ENCODE results near the gene PRDM1. TPM values are rescaled to one million over a fixed set of nuclear protein-coding genes. Genes with fewer than 3 reads are reported as not detected.
"Not testable (repeated sequence)": the region's sequence is repeated elsewhere in the genome, so short reads cannot be mapped to it uniquely, and the experiment has no call there.

Gene PRDM1
- total RNA-seq, 1 donor from 2014 or later = not detected

DNA sequence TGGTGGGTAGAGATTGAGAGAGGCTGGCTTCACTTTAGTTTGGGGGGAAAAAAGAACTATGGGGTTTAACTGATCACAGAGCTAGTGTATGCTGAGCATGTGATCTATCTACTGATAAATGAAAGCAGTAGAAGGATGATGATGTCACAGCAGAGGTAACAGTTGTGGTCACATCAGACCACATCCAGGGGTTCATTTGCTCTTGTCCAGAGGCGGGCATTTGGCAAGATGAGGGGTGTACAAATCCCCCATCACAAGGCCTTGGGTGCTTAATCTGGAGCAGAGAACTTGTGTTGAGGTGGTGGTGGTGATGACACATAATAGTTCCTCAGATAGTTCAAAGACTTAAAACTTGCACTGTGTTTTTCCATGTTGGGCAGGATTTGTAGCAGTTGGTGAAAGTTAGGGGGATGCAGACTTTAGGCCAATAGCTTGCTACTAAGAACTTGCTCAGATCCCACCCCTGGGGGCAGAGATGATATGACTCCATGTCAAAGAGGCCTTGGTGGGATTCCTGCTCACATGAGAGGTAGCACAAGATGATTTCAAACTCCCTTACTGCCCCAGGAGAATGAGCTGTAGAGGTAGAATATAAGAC, 63.4 kb downstream of the PRDM1 start:
- TF ChIP-seq, protein P1, sequence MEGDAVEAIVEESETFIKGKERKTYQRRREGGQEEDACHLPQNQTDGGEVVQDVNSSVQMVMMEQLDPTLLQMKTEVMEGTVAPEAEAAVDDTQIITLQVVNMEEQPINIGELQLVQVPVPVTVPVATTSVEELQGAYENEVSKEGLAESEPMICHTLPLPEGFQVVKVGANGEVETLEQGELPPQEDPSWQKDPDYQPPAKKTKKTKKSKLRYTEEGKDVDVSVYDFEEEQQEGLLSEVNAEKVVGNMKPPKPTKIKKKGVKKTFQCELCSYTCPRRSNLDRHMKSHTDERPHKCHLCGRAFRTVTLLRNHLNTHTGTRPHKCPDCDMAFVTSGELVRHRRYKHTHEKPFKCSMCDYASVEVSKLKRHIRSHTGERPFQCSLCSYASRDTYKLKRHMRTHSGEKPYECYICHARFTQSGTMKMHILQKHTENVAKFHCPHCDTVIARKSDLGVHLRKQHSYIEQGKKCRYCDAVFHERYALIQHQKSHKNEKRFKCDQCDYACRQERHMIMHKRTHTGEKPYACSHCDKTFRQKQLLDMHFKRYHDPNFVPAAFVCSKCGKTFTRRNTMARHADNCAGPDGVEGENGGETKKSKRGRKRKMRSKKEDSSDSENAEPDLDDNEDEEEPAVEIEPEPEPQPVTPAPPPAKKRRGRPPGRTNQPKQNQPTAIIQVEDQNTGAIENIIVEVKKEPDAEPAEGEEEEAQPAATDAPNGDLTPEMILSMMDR (IDR thresholded peaks at IDR 0.05) = no peak
- no peaks in the 10 kb centered on the region for H3K36me3 Mint-ChIP-seq (ENCODE audit: unreplicated experiment)
- no peak overlapping the region for H3K4me3 Mint-ChIP-seq (ENCODE audit: unreplicated experiment)
- no peaks in the 10 kb centered on the region for H3K9me3 Mint-ChIP-seq (ENCODE audit: unreplicated experiment)
- peaks cover 1% of the 10 kb centered on the region for H3K4me1 Mint-ChIP-seq (ENCODE audit: unreplicated experiment)
- no peak for DNase-seq (ENCODE audit: extremely low spot score, unreplicated experiment)
- peaks cover 6% of the 10 kb centered on the region for H3K27me3 Mint-ChIP-seq (ENCODE audit: unreplicated experiment)
- no peak overlapping the region for H3K27ac Mint-ChIP-seq (ENCODE audit: unreplicated experiment)

GRCh38 chr6:106152476-106152875, 66.3 kb downstream of the PRDM1 start:
- H3K4me1 Mint-ChIP-seq (ENCODE audit: unreplicated experiment); H3K27me3 Mint-ChIP-seq (ENCODE audit: unreplicated experiment); DNase-seq (ENCODE audit: extremely low spot score, unreplicated experiment); H3K4me3 Mint-ChIP-seq (ENCODE audit: unreplicated experiment); H3K36me3 Mint-ChIP-seq (ENCODE audit: unreplicated experiment); H3K27ac Mint-ChIP-seq (ENCODE audit: unreplicated experiment); H3K9me3 Mint-ChIP-seq (ENCODE audit: unreplicated experiment): not testable (repeated sequence)

DNA sequence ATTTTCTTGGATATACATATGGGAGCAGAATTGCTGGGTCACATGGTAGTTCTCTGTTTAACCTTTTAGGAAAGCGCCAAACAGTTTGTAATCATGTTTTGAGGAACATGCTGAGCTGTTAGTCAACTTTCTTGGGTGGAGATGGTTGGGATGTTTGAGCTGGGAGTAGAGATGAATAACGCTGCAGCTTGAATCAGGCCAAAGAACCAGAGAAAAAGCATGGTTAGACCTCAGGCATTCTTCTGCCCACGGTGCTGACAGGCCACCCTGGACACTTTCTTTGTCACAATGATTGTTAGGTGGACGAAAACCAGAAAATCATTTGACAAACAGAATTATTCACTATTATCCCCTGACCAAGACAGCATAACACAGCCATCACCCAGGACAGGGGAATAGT, 66.8 kb downstream of the PRDM1 start:
- H3K27me3 Mint-ChIP-seq (ENCODE audit: unreplicated experiment) = no peaks in the 10 kb centered on the region
- H3K27ac Mint-ChIP-seq (ENCODE audit: unreplicated experiment) = no peak overlapping the region
- no peak overlapping the region for H3K4me3 Mint-ChIP-seq (ENCODE audit: unreplicated experiment)
- no peaks in the 10 kb centered on the region for H3K9me3 Mint-ChIP-seq (ENCODE audit: unreplicated experiment)
- H3K36me3 Mint-ChIP-seq (ENCODE audit: unreplicated experiment) = no peaks in the 10 kb centered on the region
- no peaks in the 10 kb centered on the region for H3K4me1 Mint-ChIP-seq (ENCODE audit: unreplicated experiment)
- TF ChIP-seq, protein P1 (IDR thresholded peaks at IDR 0.05) = no peak
- DNase-seq (ENCODE audit: extremely low spot score, unreplicated experiment) = no peak

DNA sequence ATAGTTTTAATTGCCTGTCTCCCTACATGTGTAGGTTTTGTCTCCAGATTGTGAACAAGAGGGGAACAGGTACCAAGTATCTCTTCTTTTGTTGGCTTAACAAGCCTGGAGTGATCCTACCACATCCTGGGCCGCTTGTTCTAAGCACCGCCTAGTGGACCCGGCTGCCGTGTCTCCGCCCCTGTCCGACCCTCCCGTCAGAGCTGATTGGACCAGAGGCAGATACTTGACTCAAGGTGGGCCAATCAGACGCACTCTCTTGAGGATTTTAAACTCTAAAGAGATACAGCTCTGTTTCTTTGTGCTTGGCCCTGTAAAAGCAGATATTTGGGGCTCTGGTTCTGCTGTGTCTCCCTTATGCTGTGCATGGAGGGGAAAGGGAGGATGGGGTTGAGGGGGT, 68.2 kb downstream of the PRDM1 start:
- no peaks in the 10 kb centered on the region for H3K27me3 Mint-ChIP-seq (ENCODE audit: unreplicated experiment)
- no peak for DNase-seq (ENCODE audit: extremely low spot score, unreplicated experiment)
- H3K9me3 Mint-ChIP-seq (ENCODE audit: unreplicated experiment) = no peaks in the 10 kb centered on the region
- TF ChIP-seq, protein P1 (IDR thresholded peaks at IDR 0.05) = no peak
- H3K27ac Mint-ChIP-seq (ENCODE audit: unreplicated experiment) = no peak overlapping the region
- no peak overlapping the region for H3K4me3 Mint-ChIP-seq (ENCODE audit: unreplicated experiment)
- no peaks in the 10 kb centered on the region for H3K36me3 Mint-ChIP-seq (ENCODE audit: unreplicated experiment)
- H3K4me1 Mint-ChIP-seq (ENCODE audit: unreplicated experiment) = peaks cover 3% of the 10 kb centered on the region

DNA sequence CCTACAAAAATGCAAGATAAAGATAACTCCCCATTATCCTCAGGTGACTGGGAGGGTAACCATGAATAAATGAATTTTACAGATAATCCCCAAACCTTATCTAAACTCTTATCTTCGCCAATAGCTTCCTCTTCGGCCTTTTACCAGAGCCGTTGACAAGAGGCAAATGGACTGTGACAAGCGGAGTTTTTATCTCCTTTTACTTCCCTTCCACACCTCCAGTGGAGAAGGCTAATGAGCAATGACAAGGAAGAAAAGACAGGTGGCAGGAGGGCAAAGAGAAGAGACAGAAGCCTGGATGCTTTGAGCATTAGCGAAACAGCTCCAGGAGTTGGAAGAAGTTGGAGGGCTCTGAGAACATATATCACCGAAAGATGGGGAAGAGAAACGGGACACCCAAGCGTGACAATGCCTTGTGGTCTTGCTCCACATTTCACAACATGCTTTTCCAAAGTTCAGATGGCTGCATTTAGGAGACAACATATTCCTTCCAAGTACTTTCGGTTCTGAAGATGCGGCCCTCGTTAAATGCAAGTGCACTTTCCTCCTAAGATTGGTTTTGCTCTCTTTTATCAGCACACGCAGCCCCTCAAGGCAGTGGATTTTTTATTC, 69.2 kb downstream of the PRDM1 start:
- H3K4me1 Mint-ChIP-seq (ENCODE audit: unreplicated experiment) = peaks cover 5% of the 10 kb centered on the region
- DNase-seq (ENCODE audit: extremely low spot score, unreplicated experiment) = no peak
- no peaks in the 10 kb centered on the region for H3K9me3 Mint-ChIP-seq (ENCODE audit: unreplicated experiment)
- no peak overlapping the region for H3K4me3 Mint-ChIP-seq (ENCODE audit: unreplicated experiment)
- TF ChIP-seq, protein P1 (IDR thresholded peaks at IDR 0.05) = no peak
- no peak overlapping the region for H3K27ac Mint-ChIP-seq (ENCODE audit: unreplicated experiment)
- H3K36me3 Mint-ChIP-seq (ENCODE audit: unreplicated experiment) = no peaks in the 10 kb centered on the region
- no peaks in the 10 kb centered on the region for H3K27me3 Mint-ChIP-seq (ENCODE audit: unreplicated experiment)

Data from osteocyte (in vitro differentiated cells).